ENCODE measurements around the gene COL5A1.

DNA sequence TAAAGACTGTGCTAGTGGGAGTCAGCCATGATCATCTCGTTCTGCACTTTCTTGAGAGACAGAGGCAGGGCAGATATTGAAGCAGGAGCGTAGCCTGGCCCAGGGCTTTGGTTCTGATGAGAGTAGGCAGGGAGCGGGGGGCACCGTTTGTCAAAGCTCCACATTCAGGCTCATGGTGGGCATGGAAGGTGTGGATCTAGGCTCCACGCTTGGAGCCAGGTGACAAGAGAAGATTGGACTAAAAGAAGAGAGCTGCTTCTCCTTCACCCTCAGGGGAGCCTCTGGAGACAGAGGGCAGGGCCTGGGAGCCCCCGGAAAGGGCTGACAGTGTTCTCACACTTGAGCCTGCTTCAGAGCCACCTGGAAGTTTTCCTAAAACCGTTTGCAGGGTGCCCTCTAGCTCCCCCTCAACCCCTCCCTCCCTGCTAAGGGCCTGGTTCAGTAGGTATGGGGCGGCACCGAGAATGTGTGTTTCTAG, 214.3 kb downstream of the COL5A1 start:
- TF ChIP-seq TAF1 (IDR thresholded peaks at IDR 0.05; ENCODE audit: low read depth) (no peak), CEBPB (IDR thresholded peaks at IDR 0.05) (no peak), NFIC (IDR thresholded peaks at IDR 0.05) (no peak), FOXM1 (IDR thresholded peaks at IDR 0.05; ENCODE audit: borderline replicate concordance, low read depth) (no peak), RAD21 (IDR thresholded peaks at IDR 0.05; ENCODE audit: low read depth) (no peak), TCF12 (IDR thresholded peaks at IDR 0.05; ENCODE audit: low read depth) (no peak), CREB1 (IDR thresholded peaks at IDR 0.05; ENCODE audit: low read depth) (no peak), EP300 (IDR thresholded peaks at IDR 0.05; ENCODE audit: borderline replicate concordance) (no peak)
- TF ChIP-seq, protein P1, sequence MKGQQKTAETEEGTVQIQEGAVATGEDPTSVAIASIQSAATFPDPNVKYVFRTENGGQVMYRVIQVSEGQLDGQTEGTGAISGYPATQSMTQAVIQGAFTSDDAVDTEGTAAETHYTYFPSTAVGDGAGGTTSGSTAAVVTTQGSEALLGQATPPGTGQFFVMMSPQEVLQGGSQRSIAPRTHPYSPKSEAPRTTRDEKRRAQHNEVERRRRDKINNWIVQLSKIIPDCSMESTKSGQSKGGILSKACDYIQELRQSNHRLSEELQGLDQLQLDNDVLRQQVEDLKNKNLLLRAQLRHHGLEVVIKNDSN (IDR thresholded peaks at IDR 0.05): no peak
- TF ChIP-seq, protein P2, sequence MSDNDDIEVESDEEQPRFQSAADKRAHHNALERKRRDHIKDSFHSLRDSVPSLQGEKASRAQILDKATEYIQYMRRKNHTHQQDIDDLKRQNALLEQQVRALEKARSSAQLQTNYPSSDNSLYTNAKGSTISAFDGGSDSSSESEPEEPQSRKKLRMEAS (IDR thresholded peaks at IDR 0.05): no peak

Data from Ishikawa (cell line).